Progenitor cell of endocrine pancreas (in vitro differentiated cells): Measurements from ENCODE around the gene RABL6. TPM values are rescaled to one million over a fixed set of nuclear protein-coding genes. Genes with fewer than 3 reads are reported as not detected.
"Not testable (repeated sequence)": the region's sequence is repeated elsewhere in the genome, so short reads cannot be mapped to it uniquely, and the experiment has no call there.

ENCODE experiments used
- DNase-seq: peaks from one replicate; pipeline ENCODE4 v3.0.0; 2021; ENCODE audit warnings: low spot score; ENCODE audit not compliant: unreplicated experiment
- H3K27ac Mint-ChIP-seq: 2 replicates; pipeline ENCODE4 v1.8.0; 2021; ENCODE audit warnings: mild to moderate bottlenecking, moderate library complexity, mixed read lengths
- H3K27me3 Mint-ChIP-seq: 2 replicates; pipeline ENCODE4 v1.8.0; 2021; ENCODE audit warnings: mixed read lengths
- H3K36me3 Mint-ChIP-seq: 2 replicates; pipeline ENCODE4 v1.8.0; 2022; ENCODE audit warnings: mixed read lengths; ENCODE audit not compliant: insufficient read depth
- H3K4me1 Mint-ChIP-seq: 2 replicates; pipeline ENCODE4 v1.8.0; 2021; ENCODE audit warnings: low read depth, mixed read lengths
- H3K4me3 Mint-ChIP-seq: 2 replicates; pipeline ENCODE4 v1.8.0; 2021; ENCODE audit warnings: low read depth, mild to moderate bottlenecking, moderate library complexity, mixed read lengths
- H3K9me3 Mint-ChIP-seq: 2 replicates; pipeline ENCODE4 v1.8.0; 2021; ENCODE audit warnings: low read depth, mixed read lengths
- CTCF ChIP-seq: fragments of 200-600 bp; sonication (generic); IDR thresholded peaks from one replicate; pipeline ENCODE4 v1.5.0; 2021; ENCODE audit warnings: antibody characterized with exemption, mild to moderate bottlenecking; ENCODE audit not compliant: unreplicated experiment
- total RNA-seq: library from RNA; stranded (reverse); gene quantifications from 2 replicates; pipeline ENCODE4 v1.2.1, GENCODE V29; 2021

RABL6 gene
- total RNA-seq, 1 donor from 2014 or later = 129 TPM

GRCh38 chr9:136764301-136764891 is 43.4 kb upstream of the RABL6 start, which contains the start of gene LCN15:
LCN15 (minus strand) TSS chr9:136764518; CDS start chr9:136764488, 30 bp downstream.
- TF ChIP-seq CTCF = no peak
- Mint-ChIP-seq H3K36me3 (no peaks in the 10 kb centered on the region), H3K27ac (no peak within 1 kb of the TSS), H3K27me3 (peaks cover 3% of the 10 kb centered on the region), H3K4me3 (no peak within 1 kb of the TSS), H3K4me1 (no peaks in the 10 kb centered on the region), H3K9me3 (no peaks in the 10 kb centered on the region)
- no peak for DNase-seq

- Mint-ChIP-seq H3K27me3 (peaks cover 3% of the 10 kb centered on the region), H3K4me1 (peaks cover 1% of the 10 kb centered on the region), H3K36me3 (no peaks in the 10 kb centered on the region), H3K9me3 (no peaks in the 10 kb centered on the region), H3K27ac (no peak overlapping the region), H3K4me3 (no peak overlapping the region)
- no peak for TF ChIP-seq CTCF
- DNase-seq = no peak
Measured at GRCh38 chr9:136765041-136765440, 42.7 kb upstream of the RABL6 start.

- not testable (repeated sequence) for H3K4me1 Mint-ChIP-seq, H3K27ac Mint-ChIP-seq, H3K4me3 Mint-ChIP-seq, H3K9me3 Mint-ChIP-seq, H3K36me3 Mint-ChIP-seq, H3K27me3 Mint-ChIP-seq, DNase-seq
Measured at GRCh38 chr9:136765745-136766409, 41.9 kb upstream of the RABL6 start.

- peak; percentile 59 for TF ChIP-seq CTCF
- H3K36me3 Mint-ChIP-seq, H3K4me3 Mint-ChIP-seq: not testable (repeated sequence)
Measured at GRCh38 chr9:136766410-136767120, 41.2 kb upstream of the RABL6 start.

GRCh38 chr9:136769710-136770191 is 38.0 kb upstream of the RABL6 start:
- Mint-ChIP-seq H3K9me3 (peaks cover 7% of the 10 kb centered on the region), H3K4me1 (peaks cover 1% of the 10 kb centered on the region), H3K27me3 (peaks cover 3% of the 10 kb centered on the region), H3K36me3 (no peaks in the 10 kb centered on the region), H3K4me3 (no peak overlapping the region), H3K27ac (no peak overlapping the region)
- TF ChIP-seq CTCF = peak; percentile 49
- DNase-seq = no peak

More at GRCh38 chr9:136766410-136767120, 41.2 kb upstream of the RABL6 start:
- H3K27ac Mint-ChIP-seq, H3K27me3 Mint-ChIP-seq, DNase-seq, H3K4me1 Mint-ChIP-seq, H3K9me3 Mint-ChIP-seq: not testable (repeated sequence)
